GM19238 (cell line): ENCODE measurements around the gene FHAD1.

Experiments
- DNase-seq: peaks from one replicate; pipeline ENCODE4 v3.0.0; 2011; ENCODE audit warnings: low spot score; ENCODE audit not compliant: insufficient read length

The FHAD1 gene

DNA sequence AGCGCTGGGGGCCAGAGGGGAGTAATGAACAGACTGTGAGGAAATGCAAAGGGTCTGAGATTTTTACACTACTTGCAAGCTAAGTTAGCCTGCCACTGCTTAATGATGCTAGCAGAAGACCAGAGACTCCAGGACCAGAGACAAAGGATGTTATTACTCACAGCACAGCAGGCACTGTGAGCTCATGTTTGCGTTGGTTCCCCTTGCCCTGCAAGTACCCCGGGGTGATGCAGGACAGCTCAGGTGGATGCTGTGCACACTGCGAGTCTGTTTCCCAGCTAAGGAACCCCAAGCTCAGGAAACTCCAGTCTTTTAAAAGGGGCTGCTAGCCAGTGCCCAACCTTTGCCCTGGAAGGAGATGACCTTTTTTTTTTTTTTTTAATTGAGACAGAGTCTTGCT, 1.2 kb downstream of the FHAD1 start:
- DNase-seq = no peak

DNA sequence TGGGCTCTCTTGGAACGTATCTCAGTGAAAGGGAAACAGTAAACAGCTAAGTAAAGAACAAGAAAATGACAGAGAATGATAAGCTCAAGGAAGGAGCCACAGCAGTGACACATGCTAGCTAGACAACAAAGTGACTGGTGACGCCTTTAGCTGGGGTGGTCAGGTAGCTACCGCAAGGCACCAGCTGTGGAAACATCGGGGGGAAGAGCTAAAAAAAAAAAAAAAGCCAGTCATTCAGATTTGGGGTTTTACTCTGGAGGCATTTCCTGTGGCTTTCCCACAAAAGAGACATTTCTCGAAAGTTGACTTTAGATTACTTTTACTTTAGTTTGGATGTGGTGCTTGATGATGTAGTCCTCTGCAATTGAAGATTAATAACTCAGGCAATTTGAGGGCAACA, 2.1 kb downstream of the FHAD1 start:
- no peak for DNase-seq

DNA sequence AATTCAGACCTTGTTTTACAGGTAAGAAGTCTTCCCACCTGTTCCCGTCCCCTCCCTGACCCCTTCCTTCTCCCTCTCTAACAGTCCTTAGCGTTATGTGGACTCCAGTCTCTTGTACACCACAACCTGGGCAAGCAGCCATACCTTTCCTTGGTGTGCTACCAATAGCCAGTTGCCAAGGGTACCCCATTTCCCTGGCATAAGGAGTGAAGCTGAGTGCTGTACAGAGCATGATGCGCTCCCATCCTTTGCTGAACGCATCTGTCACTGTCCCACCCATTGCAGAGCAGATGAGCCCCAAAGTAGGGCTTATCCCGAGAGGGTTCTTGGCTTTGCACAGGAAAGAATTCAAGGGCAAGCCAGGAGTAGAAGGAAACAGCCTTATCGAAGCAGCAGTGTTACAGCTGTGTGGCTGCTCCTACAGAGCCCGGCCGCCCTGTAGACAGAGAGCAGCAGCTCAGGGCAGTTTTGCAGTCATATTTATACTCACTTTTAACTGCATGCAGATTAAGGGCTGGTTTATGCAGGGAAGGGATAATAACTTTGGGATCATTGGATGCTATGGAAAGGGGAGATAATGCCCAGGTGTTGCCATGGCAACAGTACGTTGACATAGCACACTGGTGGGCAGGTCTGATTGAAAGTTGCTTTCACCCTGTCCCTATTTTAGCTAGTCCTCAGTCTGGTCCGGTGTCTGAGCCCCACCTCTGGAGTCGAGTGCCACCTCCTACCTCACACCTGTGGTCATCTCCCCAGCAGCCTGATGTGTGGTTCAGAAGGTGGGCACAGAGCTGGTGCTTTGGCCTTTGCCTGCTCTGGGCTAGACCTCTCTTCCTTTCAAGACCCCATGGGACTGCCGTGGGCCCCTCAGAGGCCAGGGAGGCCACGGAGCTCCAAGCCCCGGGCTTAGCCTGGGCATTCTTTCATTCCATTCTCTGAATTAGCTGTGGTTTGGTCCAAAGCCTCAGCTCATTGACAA, 5.1 kb downstream of the FHAD1 start:
- DNase-seq = no peak

DNA sequence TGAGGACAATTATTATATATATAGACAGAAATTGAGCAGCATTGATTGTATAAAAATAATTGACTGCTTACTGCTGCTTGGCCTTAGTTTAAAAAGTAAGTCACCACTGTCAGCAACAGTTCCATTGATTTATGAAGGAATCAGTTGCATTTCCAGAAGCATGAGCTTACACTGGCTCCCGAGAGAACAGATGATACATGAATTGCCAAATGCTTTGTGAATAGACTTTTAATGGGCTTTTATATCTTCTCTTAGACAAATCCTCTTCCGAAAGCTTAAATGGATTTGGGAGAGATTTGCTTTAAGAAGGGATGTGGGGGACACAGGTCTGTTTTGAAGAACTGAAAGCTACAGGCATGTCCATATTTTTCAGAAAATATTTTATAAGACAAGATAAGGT, 7.5 kb downstream of the FHAD1 start:
- DNase-seq = no peak

DNA sequence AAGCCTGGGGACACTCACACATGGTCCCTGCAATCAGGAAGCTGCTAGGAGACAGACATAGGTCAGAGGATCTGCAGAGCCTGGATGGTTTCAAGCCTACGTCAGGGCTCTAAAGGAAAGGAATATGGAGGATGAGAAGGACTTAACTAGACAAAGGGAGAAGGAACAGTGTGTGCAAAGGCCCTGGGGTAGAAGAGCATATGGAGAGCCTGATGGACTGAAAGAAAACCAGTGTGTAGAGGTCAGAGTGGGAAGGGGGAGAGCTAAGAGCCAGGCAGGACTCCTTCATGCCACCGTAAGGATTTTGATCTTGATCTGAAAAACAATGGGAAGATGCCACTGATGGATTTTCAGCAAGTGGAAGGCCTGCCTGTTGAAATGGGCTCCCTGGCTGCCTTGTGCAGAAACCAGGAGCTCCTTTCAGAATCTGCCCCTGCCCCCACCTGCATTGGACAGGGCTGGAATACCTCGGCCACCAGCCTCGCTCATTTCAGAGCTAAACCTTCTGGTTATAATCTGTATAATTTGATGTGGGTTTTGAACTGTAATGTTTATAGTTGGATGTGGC, 8.6 kb downstream of the FHAD1 start:
- no peak for DNase-seq

DNA sequence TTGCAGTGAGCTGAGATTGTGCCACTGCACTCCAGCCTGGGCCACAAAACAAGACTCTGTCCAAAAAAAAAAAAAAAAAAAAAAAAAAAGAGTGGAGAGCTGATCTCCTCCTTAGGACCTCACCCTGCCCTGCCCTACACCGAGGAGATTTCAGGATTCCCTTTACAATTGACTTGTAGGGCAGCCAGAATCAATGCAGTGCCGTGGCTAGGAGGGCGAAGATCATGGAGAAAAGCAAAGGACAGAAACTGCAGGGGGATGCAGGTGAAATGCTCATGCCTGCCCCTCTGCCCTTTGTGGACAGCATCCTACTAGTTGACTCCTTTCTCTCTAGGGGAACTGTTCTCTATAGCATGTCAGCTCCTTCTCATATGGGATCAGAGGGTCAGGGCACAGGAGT, 9.6 kb downstream of the FHAD1 start:
- DNase-seq = no peak

DNA sequence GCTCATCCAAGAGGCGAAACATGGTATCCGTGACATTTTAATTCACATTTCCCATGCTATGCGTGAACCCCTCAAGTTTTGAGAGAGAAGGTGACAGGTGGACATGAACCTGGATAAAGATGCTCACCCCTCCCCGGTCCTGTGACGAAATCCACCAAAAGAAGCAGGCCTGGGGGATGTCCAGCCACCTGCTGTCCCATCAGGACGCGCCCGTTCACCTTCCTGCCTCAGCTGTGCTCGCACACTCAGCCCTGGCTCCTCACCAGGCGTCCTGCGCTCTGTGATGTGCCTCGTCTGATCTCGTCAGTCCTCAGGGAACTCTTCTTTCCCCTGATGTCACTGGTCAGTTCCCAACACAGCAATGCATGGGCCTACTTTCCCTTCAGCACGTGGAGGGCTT, 10.3 kb downstream of the FHAD1 start:
- DNase-seq = no peak

DNA sequence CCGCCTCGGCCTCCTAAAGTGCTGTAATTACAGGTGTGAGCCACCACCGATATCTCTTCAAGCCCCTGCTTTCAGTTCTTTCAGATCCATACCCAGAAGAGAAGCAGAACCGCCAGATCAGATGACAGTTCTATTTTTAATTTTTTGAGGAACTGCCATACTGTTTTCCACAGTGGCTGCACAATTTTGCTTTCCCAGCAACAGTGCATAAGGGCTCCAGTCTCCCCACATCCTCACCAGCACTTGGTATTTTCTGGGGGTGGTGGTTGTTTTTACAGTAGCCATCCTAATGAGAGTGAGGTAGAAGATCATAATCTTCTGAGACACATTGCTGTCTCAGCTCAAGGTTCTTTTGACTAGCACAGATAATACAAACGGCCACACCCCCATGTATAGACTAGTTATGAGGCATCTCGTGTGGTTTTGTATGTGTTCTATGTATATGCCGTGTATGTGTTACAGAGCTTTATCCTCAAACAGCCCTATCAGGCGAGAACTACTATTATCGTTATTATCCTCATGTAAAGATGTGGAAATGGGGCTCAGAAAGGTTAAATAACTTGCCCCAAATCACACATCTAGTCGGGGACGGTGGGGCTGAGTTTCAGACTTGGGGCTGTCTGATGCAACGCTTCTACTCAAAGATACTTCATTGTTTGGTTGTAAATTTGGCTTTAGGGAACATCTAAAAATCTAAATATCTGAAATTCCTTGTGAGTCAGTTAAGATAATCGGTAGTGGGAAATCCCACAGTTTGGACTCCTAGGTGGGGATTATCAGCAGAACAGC, 12.0 kb downstream of the FHAD1 start:
- DNase-seq = no peak

DNA sequence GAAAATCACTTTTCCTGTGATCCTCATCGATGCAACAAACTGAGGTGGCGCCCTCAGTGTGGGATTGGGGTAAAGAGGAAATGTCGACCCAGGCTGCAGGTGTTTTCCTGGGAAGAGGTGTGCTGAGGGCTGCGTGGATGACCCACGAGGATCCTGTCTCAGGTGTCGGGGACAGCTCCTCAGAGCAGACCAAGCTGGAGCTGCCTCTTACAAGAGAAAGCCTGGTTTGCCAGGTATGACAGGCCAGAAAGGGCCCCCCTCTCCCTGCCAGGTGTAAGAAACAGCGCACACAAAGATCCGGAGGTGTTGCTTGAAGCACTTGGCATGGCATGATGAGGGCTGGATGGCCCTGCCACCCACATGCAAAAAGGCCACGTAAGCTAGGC, 12.6 kb downstream of the FHAD1 start:
- DNase-seq = no peak

DNA sequence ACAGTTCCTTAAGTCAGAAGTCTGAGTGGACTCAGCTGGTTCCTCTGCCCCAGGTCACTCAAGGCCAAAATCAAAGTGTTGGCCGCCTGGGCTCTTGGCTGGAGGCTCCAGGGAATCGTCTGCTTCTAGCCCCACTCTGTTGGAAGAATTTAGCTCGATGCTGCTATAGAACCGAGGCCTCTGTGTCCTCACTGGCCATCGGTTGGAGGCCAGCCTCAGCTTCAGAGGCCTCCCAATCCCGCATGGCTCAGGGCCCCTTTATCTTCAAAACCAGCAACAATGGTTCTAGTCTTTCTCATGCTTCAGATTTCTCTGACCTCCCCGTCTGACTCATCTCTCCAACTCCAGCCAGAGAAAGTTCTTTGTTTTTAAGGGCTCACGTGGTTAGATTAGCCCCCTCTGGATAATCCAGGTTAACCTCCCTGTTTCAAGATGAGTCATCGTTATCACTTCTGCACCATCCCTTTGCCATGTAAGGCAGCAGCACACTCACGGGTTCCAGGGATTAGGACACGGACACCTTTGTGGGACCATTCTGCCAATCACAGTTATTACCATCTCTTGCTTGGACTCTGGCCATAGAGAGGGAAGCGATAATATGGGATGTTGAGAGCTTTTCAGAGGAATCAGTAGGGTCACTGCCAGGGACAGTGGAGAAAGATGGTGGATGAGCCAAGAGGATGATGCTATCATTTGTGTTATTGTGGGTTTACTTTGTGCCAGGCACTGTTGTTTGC, 13.6 kb downstream of the FHAD1 start:
- DNase-seq = no peak

DNA sequence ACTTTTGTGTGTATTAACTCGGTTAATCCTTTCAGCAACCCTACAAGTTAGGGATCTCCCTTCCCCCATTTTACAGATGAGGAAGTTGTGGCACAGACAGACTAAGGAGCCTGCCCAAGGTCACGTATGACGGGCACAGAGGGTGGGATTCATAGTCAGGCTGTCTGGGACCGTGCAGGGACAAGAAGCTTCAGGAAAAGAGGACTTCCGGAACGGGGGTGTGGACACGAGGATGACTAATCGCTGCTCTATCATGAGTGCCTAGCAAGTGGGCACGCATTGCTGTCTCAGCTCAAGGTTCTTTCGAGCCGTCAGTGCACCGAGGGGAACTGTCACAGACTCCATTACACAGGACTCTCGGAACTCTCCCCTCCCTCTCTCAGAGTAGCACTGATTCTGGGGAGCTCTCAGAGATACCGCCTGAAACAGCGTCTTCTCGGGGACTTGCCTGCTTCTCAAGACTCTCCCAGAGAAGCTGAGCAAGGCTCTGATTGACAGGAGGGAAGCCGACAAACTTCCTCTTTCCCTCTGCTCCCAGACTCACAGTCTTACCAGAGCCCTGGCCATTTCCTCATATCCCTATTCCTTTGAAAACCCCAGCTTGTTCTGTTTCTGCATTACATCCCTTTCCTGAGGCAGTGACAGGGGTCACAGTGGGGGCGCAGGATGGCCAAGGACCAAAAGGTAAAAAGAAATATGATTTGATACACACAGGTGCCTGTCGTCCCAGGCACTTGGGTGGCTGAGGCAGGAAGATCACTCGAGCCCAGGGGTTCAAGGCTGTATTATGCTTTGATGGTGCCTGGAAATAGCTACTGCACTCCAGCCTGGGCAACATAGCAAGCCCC, 14.4 kb downstream of the FHAD1 start:
- no peak for DNase-seq

DNA sequence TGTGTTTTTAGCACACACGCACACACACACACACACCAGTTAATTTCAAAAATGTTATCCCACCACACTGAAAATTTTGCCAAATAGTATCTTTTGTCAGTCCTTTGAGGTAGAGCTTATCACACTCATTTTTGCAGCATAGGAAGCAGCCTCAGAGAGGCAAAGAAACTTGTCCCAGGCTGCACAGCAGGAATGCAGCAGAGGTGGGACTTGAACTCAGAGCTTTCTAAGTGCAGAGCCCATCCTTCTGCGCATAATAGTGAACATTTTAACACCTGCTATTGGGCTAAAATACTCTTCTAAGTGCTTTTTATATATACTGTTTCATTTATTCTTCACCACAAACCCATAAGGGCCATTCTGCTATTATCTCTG, 15.0 kb downstream of the FHAD1 start:
- DNase-seq = no peak

DNA sequence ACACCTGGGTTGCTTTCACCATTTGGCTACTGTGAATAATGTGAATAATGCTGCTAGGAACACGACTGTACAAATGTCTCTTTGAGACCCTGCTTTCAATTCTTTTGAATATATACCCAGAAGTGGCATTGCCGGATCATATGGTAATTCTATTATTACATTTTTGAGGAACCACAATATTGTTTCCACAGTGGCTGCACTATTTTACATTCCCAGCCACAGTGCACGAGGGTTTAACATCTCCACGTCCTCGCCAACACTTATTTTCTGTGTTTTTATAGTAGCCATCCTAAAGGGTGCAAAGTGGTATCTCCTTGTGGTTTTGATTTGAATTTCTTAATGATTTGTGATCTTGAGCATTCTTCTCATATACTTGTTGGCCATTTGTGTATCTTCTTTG, 15.7 kb downstream of the FHAD1 start:
- no peak for DNase-seq

DNA sequence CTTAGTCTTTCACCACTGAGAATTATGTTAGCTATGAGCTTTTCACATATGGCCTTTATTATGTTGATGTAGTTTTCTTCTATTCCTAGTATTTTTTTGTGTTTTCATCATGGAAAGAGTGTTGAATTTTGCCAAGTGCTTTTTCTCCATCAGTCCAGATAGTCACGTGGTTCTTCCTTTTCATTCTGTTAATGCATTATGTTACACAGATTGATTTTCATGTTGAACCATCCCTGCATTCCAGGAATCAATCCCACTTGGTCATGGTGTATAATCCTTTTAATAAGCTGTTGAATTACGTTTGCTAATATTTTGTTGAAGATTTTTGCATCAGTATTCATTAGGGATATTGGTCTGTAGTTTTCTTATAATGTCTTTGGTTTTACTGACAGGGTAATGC, 17.7 kb downstream of the FHAD1 start:
- no peak for DNase-seq

DNA sequence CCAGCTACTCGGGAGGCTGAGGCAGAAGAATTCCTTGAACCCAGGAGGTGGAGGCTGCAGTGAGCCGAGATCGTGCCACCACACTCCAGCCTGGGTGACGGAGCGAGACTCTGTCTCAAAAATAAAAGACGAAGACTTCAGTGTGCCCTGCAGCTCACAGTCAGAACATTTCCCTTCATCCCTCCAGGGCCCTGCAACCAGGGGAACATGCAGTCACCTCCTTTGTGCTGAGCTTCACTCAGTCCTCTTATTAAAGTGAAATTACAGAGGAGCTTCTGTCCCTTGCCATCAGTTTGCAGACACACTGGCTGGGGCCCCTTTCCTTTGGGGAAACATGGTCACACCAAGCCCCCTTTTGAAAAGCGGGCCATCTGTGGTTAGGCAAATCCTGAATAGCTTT, 24.2 kb downstream of the FHAD1 start:
- no peak for DNase-seq

DNA sequence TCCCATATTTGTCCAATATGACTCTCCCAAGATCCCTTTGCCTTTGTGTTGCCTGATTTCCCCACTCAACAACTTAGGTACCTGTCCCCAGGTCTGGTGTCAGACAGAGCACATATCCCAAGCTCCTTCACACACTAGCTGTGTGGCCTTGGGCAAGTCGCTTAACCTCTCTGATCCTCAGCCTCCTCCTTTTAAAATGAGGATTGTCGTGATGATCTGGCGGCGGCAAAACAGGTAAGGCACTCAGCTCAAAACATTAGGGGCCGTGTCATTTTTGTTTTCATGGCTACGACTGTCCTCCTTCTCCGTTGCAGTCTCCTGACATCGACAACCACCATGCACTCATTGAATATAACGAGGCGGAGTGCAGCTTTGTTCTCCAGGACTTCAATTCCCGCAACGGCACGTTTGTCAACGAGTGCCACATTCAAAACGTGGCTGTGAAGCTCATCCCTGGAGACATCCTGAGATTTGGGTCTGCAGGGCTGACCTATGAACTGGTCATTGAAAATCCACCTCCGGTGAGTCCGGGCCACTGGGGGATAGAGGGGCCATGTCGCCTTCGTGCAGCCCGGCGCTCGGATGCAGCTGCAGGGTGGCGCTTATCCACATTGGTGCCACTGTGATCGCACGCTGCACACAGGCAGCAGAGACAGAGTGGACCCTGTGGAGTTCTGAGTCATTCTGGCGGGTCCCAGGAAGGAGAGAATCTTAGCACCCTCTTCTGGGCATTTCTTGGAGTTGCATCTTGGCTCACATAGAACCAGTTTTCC, 25.2 kb downstream of the FHAD1 start:
- peak; percentile 57 for DNase-seq

DNA sequence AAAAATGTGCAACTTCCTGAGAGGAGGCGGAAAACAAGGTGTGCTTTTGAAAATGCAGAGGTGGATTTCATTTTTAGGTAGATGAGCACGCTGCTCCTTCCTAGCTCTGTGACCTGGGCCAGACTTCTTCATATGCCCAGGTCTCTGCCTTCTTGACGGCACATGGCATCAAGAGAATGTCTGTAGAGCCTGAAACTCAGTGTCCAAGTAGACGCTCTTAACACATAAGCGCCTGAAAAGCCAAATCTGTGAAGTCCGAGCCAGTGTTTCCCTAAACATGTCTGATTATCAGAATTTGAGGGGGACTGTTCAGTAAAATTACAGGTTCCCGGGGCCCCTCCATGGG, 25.7 kb downstream of the FHAD1 start:
- DNase-seq = no peak

DNA sequence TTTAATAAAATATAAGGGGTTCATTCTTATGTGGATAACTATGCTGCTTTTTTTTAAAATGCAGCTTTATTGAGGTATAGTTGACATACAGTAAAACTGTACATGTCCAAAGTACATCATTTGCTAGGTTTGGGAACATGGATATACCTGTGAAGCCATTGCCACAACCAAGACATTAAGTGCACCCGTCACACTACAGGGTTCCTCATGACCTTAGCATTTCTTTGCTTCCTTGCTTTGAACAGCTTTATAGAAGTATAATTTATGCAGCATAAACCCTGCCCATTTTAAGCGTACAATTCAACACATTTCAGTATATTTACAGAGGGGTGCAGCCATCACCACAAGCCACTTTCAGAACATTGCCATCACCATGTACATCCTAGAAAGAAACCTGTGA, 26.3 kb downstream of the FHAD1 start:
- DNase-seq = no peak

DNA sequence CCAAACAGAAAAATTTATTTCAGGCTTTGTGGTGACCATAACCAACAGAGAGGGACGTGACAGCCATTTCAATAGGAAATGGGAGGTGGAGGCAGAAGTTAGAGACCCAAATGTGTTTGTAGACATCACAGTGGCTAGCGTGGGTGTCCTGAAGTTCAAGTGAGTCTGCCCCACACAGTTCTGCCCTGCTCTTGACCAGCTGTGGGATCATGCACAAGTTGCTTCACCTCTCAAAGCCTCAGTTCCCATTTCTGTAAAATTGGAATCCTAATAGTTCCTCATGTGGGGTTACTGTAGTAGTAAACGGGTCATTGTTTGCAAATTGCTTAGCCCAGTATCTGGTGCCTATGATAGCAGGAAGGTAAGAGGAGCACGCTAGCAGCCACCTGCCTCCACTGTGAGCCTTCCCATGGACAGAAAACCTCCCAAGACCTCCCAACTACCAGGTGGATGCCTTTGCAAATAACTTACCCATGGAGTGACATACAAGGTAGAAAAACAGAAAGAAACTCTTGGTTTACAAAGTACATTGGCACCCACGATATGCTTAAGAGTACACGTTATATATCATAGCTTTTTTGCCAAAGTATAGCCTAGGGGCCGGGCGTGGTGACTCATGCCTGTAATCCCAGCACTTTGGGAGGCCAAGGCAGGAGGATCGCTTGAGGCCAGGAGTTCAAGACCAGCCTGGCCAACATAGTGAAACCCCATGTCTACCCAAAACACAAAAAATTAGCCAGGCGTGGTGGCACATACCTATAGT, 29.1 kb downstream of the FHAD1 start:
- no peak for DNase-seq
